GM23248 (cell line): ENCODE data around the gene ANKRD18B.

Source experiments
- EZH2 ChIP-seq: fragments of 200-600 bp; sonication (generic); IDR thresholded peaks from 2 replicates; pipeline ENCODE4 v1.6.1; 2018; ENCODE audit warnings: antibody characterized with exemption, mild to moderate bottlenecking; ENCODE audit not compliant: insufficient read depth, poor library complexity, severe bottlenecking
- EZH2phosphoT487 ChIP-seq: fragments of 200-600 bp; sonication (generic); IDR thresholded peaks from 2 replicates; pipeline ENCODE4 v1.6.1; 2018; ENCODE audit warnings: antibody characterized with exemption, moderate library complexity, mild to moderate bottlenecking, low read depth; ENCODE audit not compliant: insufficient read depth

GRCh38 chr9:33489066-33489465 is 35.0 kb upstream of the ANKRD18B start:
- TF ChIP-seq EZH2 (no peak), EZH2phosphoT487 (0 out of 2 replicates have a peak, but pooled peaks have one; percentile 38)
